ELF-1 (cell line): ENCODE results near the gene TMEM87B.

Source experiments
- DNase-seq: peaks from one replicate; pipeline ENCODE4 v3.0.0-alpha.2; 2016; ENCODE audit warnings: low read depth, low spot score

TMEM87B gene

GRCh38 chr2:112054847-112055729 is at the start of gene TMEM87B:
TMEM87B (plus strand) TSS chr2:112055269; CDS start chr2:112055592, 323 bp downstream.
- peak; percentile 96 for DNase-seq

GRCh38 chr2:112005406-112006075 is 49.5 kb upstream of the TMEM87B start:
- no peak for DNase-seq

GRCh38 chr2:112006076-112006410 is 49.0 kb upstream of the TMEM87B start:
- no peak for DNase-seq

- DNase-seq: no peak
These were observed 47.6 kb upstream of the TMEM87B start for GRCh38 chr2:112007493-112007892.

- no peak for DNase-seq
These were observed 46.1 kb upstream of the TMEM87B start for GRCh38 chr2:112008910-112009485.

- DNase-seq: no peak
These were observed 44.3 kb upstream of the TMEM87B start for GRCh38 chr2:112010751-112011150.

- no peak for DNase-seq
These were observed 42.5 kb upstream of the TMEM87B start for GRCh38 chr2:112012556-112012955.

- DNase-seq: no peak
These were observed 36.2 kb upstream of the TMEM87B start for GRCh38 chr2:112018846-112019245.

- peak; percentile 19 for DNase-seq
These were observed 35.5 kb upstream of the TMEM87B start for GRCh38 chr2:112019569-112019982.

GRCh38 chr2:112020561-112020960 is 34.5 kb upstream of the TMEM87B start:
- DNase-seq: peak; percentile 69

GRCh38 chr2:112021290-112021689 is 33.8 kb upstream of the TMEM87B start:
- DNase-seq: no peak

GRCh38 chr2:112021781-112022231 is 33.3 kb upstream of the TMEM87B start:
- DNase-seq: no peak

GRCh38 chr2:112023707-112024106 is 31.4 kb upstream of the TMEM87B start:
- DNase-seq: no peak

- DNase-seq: no peak
These were observed 30.8 kb upstream of the TMEM87B start for GRCh38 chr2:112024231-112024630.

- DNase-seq: no peak
These were observed 30.1 kb upstream of the TMEM87B start for GRCh38 chr2:112024896-112025491.

- no peak for DNase-seq
These were observed 28.6 kb upstream of the TMEM87B start for GRCh38 chr2:112026509-112026908.

- no peak for DNase-seq
These were observed 27.3 kb upstream of the TMEM87B start for GRCh38 chr2:112027767-112028166.

- DNase-seq: no peak
These were observed 25.9 kb upstream of the TMEM87B start for GRCh38 chr2:112029164-112029563.

GRCh38 chr2:112031473-112032223 is 23.4 kb upstream of the TMEM87B start:
- DNase-seq: peak; percentile 56

GRCh38 chr2:112032224-112032586 is 22.9 kb upstream of the TMEM87B start:
- DNase-seq: no peak

- DNase-seq: no peak
These were observed 22.2 kb upstream of the TMEM87B start for GRCh38 chr2:112032689-112033465.
